NCI-H524 (cell line): ENCODE results near the gene AGPAT1.
"Not testable (repeated sequence)": the region's sequence is repeated elsewhere in the genome, so short reads cannot be mapped to it uniquely, and the experiment has no call there.

Experiments used
- DNase-seq, 2 experiments: peaks; one replicate each; lab custom pipeline; 2025; lab: John Stamatoyannopoulos, UW

The AGPAT1 gene, protein sequence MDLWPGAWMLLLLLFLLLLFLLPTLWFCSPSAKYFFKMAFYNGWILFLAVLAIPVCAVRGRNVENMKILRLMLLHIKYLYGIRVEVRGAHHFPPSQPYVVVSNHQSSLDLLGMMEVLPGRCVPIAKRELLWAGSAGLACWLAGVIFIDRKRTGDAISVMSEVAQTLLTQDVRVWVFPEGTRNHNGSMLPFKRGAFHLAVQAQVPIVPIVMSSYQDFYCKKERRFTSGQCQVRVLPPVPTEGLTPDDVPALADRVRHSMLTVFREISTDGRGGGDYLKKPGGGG

DNA sequence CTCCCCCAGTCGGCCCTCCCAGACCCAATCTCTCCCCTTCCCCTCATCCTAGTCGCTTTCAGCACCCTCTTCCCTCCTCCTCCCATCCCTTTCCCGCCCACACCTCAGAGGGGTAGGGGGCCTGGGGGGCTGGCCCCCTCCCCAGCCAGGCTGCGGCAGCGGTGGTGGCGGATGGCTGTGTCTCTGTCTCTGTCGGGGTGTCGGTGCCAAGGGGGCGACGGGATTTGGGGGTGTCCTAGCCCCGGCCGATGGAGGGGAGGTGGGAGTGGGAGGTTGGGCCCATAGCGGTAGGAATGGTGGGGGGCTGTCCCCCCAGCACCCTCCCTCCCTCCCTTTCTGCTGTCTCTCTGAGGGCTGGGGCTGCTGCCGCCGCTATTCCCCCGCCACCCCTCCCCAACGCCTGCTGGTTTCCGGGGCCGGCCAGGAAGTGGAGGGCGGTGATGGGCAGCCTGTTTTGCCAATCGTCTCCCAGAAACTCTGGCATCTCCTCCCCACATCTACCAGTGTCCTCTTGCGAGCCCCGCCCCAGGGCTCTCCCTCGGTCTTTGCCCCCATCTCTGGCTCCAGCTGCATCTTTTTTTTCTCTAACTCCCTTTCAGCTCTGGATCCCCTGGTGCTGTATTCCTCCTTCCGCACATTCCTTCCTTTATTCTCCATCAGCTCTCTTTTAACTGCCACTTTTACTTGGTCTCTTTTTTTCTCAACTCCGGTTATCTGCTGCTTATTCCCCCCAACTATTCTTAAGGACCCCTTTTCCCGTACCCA is at the start of gene AGPAT1:
Gene AGPAT1, minus strand, starts transcription at position 374 of the 765 bp plus-strand sequence. CDS start 4,588 bp downstream, outside the sequence.
- DNase-seq: peak; percentile 88 to 95

DNA sequence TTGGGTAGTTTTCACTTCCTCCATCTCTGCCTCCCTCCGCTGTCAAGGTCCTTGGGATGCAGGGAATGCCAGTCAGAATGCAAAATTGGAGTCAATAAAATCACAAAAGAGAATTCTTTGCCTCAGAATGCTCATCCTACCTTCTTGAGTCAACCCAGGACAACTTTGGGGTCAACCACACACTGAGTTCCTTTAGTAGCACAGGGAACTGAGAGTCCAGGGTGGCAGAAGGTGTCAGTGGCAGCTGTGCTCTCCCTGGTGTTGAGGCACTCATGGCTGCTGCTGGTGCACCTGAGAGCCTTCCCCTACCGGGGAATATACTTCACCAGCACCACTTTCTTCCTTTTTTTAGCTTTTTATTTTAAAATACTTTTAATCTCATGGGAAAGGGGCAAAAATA is 48.8 kb upstream of the AGPAT1 start:
- no peak for DNase-seq

DNA sequence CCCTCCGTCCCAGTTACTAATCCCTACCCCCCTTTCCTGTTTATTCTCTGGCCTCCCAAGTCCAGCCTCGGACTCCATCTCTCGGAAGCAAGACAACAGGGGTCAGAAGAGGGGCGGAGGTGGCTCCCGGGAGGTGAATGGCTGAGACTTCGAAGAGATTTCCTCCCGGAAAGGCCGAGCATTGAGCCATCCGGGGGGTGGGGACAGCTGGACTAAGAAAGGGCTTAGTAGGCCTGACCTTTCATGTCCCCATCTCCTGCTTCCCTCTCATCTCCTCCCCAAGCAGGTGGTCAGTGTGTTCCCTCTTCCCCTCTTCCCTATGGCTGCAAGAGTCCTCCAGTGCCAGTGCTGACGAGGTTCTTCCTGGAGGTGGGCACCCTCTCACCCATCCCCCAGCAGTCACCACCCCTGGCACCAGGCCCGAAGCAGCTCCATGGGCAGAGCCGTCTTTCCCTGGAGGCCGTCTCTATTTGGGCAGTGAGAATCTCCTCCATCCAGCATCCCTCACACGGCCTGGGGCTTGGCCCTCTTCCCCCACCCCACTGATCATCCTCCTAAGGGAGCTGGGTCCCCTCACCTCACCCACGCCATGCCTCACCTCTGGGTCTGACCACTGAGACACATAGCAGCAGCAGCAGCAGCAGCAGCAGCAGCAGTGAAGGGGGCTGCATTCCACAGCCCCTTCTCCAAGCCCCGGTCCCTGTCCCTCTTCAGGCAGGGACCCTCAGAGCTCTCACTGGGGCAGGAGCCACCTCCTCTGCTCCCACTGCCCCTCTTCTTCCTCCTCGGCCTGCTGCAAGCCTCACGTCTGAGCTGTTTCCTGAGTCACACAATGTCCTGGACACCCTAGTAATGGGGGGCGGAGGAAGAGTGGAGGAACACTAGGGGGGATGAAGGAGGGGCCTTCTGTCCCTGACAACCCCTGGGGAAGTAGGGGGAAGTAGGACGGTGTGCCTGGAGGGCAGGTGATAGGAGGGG is 47.7 kb upstream of the AGPAT1 start, which contains the start of gene NOTCH4:
Gene NOTCH4, minus strand, starts transcription at position 810 of the 978 bp plus-strand sequence. Its CDS starts 139 bp downstream, at position 671.
- DNase-seq: no peak

DNA sequence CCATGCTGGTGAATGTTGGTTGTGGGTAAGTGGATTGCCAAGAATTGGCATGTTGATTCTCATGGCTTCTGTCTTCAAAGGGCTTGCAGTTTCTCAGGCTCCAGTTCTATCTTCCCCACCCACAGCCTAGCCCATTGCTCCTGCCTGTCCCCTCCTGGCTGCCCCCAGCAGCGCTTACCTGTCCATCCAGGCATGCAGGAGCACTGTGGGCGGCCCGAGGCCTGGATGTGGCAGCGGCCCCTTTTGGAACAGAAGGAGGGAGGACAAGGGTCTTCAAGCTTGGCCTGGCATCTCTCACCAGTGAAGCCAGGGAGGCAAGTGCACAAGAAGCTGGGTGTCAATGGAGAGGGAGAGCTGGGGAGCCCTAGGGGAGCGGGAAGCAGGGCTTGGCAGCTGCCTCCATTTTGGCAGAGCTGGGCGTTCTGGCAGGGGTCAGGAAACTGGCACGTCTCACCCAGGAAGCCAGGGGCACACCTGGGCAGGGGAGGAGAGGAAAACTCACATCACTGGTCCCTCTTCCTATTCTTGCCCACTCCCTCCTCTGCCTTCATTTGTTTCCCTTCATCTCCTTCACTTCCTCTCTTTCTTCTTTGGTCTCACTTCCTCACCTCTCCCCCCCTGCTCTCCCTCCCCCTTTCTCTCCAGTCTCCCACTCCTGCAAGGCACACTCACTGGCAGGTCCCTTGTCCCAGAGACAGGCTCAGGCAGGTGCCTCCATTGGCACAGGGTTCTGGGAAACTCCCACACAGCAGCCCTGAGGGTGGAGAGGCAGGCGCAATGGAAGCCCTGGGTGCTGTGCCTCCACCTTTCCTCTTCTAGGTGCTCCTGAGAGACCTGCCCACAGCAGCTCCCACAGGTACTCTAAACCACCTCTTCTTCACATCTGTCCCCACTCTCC is 46.7 kb upstream of the AGPAT1 start:
- no peak for DNase-seq

DNA sequence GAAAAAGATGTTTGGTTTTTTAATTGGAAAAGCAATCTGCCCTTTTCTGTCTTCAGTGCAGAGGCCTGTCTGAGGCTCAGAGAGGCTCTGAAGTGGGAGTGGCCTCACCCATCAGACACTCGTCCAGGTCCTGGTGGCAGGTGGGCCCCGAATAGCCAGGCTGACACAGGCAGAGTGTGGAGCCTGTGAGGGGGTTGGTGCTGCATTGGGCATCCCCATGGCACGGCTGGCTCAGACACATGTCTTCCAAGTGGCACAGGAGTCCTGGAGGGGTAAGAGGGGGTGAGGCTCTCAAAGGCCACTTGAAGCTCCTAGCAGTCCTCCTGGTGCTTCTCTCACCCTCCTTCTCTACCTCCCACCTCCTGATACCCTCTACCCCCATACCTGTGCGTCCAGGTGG is 44.1 kb upstream of the AGPAT1 start:
- no peak for DNase-seq

DNA sequence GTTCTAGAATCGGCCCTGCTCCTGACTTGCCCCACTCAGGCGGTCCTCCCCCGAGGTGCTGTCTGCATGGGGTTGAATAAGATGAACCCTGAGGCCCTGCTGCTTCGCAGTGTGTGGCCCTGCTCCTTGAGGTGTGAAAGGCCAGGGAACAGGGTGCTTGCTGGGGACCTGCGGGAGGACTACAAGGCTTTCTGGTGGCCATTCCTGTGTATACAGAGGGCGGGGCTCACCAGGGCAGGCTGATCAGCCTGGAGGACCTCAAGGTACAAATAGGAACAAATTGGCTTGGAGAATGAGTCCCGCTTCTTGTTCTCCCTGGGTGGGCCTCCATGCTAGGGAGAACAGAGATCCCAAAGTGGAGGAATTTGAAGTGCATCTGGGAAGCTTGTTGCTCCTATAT is 42.3 kb upstream of the AGPAT1 start:
- DNase-seq: no peak

DNA sequence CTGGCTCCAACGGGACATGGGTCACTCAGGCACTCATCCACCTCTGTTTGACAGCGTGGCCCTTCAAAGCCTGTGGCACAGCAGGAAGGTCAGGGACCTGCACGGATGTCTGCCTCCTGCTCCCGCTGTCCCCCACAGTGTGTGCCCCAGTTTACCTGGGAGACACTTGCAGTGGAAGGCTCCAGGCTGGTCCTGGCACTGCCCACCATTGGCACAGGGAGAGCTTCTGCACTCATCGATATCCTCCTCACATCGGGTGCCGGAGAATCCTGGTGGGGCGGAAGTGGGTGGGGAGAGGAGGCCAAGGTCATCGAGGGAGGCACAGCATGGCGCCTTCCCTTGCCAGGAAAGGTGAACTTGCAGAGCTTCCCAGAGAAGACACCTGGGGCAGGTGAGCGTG is 41.1 kb upstream of the AGPAT1 start:
- DNase-seq: no peak

DNA sequence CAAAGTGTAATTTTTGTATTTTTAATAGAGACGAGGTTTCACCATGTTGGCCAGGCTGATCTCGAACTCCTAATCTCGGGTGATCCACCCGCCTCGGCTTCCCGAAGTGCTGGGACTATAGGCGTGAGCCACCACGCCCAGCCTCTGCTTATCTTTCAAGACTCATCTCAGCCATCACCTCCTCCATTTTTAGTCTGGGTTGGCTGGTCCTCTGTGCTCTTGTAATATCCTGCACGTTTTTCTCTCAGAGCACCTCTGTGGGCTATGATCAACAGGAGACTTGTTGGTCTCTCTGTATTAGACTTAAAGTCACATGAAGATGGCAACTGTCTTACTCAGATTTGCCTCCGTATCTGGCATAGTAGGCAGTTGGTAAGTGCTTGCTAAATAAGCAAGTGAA is 40.4 kb upstream of the AGPAT1 start:
- DNase-seq: no peak

DNA sequence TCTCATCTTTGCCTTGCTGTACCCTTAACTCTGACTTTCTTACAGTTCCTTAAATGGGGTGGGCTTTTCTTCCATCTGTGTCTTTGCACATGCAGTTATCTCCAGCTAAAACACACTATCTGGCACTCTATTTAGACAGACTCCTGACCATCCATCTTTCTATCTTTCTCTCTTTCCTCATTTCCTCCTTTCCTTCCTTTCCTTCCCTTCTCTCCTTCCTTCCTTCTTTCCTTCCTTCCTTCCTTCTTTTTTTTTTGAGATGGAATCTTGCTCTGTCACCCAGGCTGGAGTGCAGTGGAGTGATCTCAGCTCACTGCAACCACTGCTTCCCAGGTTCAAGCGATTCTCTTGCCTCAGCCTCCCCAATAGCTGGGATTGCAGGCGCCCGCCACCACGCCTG is 39.7 kb upstream of the AGPAT1 start:
- DNase-seq: no peak

DNA sequence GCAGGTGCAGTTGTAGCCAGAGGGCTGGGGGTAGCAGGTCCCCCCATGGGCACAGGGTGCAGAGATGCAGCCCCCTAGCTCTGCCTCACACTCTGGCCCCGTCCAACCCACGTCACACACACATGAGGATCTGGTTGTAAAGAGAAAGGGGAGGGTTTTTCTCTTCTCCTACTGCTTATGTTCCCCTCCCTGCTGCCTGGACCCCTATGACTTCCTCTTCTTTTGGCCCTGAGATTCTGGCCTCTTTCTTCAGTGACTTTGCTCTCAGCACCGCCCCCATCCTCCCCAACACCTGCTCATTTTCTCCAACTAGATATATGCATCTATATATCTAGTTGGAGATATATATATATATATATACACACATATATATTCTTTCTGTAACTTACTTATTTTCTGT is 38.2 kb upstream of the AGPAT1 start:
- no peak for DNase-seq

DNA sequence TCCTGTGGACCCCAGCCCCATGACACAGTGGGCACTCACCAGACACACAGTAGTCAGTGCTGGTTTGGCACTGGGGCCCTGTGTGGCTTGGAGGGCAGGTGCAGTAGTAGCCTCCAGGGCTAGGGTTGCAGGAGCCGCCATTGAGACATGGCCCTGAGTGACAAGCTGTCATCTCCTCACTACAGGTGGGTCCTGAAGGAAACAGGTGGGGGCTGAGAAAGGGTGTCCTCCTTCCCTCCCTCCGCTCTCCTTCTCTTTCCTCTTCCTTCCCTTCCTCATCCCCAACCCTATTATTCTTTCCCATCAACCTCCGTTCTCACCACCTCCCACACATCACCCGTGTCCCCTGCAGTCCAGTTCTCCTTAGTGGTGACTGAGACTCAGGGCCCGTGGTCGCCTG is 37.8 kb upstream of the AGPAT1 start:
- no peak for DNase-seq

DNA sequence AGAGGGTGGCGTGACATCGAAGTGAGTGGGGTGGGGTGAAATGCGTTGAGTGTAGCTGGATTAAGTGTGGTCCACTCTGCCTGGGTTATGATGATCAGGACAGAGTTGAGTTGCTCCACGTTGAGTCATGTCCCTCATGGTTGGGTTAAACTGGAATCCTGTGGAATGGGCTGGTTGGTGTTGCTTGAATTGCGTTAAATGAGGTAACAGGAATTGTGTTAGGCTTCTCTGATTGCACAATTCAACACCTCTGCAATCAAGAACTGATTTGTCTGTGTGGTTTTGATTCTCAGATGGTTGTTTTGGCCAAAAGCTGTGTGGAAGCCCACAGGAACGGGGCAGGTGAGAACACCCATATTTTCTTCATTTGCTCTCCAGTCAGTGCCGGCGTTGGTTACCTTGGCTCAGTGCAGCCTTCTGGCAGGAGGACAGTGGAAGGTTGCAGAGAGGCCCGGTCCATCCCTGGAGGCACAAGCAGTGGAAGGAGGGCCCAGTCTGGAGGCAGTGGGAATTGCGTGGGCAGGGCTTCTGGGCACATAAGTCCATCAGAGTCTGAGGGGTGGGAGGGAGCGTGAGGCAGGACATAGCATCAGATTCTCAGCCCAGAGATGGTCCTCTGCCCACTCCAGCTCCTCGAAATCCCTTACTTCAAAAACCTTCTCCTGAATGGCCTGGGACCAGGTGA is 36.3 kb upstream of the AGPAT1 start:
- no peak for DNase-seq

DNA sequence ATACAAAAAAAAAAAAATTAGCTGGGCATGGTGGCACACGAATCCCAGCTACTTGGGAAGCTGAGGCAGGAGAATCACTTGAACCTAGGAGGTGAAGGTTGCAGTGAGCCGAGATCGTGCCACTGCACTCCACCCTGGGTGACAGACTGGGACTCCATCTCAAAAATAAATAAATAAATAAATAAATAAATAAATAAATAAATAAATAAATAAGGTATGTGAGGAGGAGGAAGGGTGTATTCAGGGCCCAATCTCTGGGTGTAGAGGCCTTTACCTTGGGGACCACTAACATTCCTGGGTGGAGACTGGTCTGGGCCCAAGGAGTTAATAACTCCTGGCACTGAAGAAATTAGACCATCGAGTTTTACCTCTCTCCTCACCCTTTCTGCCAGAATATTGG is 35.5 kb upstream of the AGPAT1 start:
- not testable (repeated sequence) for DNase-seq

DNA sequence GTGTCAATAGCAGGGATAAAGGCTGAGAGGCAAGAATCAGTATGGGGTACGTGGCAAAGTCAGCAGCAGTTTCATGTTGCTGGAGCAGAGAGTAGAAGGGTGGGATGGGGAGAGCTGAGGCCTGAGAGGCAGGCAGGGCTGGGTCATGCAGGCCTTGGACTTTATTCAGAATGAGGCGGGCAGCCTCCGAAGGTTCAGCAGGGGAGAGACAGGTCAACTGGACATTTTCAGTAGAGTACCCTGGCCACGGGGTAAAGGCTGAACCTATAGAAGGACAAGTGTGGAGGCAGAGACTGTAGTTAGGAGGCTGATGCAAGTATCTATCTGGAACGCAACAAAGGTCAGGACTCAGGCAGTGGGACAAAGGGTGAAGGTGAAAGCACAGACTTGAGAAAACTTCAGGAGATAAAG is 34.3 kb upstream of the AGPAT1 start:
- no peak for DNase-seq

DNA sequence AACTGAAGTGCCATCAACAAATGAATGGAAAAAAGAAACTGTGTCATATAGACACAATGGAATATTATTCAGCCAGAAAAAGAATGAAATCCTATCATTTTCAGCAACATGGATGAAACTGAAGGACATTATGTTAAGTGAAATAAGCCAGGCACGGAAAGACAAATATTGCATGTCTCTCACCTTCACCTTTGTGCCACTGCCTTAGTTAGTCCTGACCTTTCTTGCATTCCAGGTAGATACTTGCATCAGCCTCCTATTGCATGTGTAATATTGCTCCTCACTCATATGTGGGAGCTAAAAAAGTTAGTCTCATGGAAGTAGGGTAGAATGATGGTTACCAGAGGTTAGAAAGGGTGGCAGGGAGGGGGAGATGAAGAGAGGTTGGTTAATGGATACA is 33.1 kb upstream of the AGPAT1 start:
- no peak for DNase-seq

DNA sequence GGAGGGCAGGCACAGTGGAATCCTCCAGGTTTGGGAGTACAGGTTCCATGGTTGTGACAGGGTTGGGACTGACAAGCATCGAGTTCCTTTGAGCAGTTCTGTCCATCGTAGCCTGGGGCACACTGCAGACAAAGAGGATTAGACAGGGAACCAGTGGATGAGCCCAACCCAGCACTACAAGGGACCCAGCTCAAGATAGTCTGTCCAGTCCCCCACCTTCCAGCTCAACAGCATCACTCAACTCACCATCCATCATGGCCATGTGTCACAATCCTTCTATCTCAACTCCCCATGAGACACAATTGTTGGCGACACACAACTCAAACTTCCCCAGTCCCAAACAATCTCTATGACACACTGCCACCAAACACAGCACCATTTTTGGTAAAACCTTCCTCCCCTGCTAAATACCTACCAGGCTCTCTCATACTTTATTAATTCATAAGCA is 28.4 kb upstream of the AGPAT1 start:
- no peak for DNase-seq

DNA sequence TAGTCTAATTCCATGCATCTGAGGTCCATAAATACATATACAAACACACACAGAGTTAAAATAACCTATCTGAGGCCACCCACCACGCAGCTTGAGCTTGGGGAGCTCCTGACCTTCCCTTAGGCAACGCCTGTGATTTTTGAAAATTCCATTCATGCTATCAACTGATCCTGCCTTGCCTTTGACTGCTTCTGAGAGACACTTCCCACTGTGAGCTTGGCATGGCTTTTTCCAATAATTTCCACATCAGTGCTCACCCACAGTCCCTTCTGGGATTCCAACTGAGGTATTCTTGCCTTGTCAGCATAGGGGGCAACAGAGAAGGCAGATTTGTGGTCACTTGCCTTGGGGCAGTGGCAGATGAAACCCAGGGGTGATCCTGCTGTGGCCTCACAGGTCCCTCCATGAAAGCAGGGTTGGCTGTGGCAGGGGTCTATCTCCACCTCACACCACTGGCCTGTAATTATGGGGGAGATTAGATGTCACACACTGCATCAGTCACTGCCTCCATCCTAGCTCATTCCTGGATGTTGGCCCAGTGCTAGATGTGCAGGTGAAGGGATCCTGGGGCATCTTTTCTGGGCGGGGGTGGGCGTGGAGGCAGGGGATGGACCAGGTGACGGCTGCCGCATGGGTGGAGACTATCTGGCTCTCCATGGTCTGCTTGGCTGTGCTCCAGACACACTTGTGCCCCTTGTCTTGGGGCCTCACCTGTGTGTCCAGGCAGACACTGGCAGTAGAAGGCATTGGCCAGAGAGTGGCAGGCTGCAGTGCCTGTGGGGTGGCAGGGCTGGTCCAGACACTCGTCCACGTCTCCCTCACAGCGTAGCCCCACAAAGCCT is 27.8 kb upstream of the AGPAT1 start:
- DNase-seq: no peak

DNA sequence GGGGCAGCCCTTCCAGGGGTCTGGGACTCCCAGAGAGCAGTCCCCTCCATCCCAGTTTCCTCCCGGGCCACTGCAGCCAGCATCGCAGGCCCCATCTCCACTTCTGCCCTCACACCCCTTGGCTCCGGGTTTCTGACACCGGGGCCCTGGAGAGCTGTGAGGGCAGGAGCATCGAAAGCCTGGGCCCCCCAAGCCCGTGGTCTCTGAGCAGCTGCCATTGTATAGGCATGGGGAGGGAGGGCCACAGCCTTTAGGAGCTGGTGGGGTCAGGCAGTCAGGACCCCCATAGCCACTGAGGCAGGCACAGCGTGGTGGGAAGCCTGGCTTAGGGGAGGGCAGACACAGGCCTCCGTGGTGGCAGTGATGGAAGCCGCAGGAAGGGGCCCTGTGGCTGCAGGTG is 26.3 kb upstream of the AGPAT1 start:
- no peak for DNase-seq

DNA sequence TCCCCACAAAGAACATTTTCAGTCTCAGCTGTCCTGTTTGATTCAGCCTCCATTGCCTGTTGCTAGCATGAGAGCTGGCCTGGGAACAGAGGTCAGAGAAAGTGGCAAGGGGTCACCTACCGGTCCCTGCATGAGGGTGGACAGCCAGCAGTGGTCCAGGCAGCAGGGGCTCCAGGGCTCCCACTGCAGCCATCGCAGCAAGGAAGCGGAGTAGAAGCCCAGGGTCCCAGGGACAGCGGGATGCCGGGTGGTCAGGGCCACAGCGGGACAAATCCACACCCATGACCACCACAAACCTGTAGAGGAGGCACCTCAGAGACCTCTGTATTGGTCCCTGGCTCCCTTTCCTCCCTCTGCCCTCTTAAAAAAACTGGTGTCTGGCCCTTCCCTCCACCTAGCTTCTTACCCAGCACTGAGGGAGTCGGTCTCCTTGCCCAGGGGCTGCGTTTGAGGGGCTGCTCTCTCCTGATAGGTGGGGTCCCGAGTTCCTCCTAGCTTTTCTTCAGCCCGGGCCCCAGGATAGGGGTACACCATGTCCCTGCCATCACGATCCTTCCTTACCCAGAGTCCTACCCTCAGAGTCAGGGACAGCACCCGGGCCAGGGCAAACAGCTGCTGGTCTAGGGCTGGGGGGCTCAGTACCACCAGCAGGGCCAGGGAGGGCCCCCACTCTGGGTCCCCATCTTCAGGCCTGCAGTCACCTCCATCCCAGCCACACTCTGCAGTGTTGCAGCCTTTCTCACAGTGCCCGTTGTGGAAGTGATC is 25.0 kb upstream of the AGPAT1 start:
- DNase-seq: no peak
